Measurements from ENCODE around the gene CLTA.

Gene CLTA

DNA sequence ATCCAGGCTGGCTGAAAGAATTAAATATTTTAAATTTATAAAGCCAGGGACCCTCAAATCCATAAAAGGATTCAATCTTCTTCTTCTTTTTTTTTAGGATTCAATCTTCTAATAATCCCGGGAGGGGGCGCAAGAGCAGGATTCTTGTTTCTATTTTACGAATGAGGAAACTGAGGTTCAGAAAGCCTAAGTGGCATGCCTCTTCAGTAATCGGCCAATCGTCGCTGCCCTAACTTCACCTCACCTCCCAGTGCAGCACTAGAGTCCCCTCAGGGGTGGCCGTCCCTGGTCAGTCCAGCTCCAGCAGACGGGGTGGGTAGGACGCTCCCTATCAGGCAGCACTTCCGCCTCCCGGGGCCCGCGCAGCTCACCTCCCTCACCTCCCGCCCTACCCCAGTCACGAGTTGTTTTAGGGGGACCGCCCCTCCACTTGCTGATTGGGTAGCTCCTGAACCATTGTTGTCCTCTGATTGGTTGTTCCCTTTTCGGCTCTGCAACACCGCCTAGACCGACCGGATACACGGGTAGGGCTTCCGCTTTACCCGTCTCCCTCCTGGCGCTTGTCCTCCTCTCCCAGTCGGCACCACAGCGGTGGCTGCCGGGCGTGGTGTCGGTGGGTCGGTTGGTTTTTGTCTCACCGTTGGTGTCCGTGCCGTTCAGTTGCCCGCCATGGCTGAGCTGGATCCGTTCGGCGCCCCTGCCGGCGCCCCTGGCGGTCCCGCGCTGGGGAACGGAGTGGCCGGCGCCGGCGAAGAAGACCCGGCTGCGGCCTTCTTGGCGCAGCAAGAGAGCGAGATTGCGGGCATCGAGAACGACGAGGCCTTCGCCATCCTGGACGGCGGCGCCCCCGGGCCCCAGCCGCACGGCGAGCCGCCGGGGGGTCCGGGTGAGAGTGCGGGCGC lies at the start of gene CLTA:
CLTA (plus strand) TSS at position 534 of the 902 bp plus-strand sequence; CDS start at position 670, 136 bp downstream.
- DNase-seq (ENCODE audit: low read depth), result peak; percentile 93

GRCh38 chr9:36141288-36141687 lies 49.4 kb upstream of the CLTA start:
- no peak for DNase-seq (ENCODE audit: low read depth)

DNA sequence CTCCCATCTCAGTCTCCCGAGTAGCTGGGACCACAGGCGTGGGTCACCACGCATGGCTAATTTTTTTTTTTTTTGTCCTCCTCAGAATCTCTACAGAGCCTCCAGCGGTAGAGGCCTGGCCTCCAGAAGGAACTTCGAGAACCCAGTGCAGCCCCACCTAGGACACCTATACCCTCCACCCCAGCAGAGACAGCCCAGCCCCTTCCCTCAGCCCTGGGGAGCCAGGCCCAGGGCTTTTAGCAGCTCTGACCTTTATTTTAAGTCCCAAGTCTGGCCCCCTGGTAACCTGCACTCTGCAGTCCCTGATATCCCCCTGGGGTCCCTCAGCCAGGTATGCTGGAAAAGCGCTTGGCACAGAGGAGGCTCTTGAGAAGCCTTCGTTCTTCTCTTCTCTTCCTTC lies 49.0 kb upstream of the CLTA start:
- DNase-seq (ENCODE audit: low read depth), result no peak

DNA sequence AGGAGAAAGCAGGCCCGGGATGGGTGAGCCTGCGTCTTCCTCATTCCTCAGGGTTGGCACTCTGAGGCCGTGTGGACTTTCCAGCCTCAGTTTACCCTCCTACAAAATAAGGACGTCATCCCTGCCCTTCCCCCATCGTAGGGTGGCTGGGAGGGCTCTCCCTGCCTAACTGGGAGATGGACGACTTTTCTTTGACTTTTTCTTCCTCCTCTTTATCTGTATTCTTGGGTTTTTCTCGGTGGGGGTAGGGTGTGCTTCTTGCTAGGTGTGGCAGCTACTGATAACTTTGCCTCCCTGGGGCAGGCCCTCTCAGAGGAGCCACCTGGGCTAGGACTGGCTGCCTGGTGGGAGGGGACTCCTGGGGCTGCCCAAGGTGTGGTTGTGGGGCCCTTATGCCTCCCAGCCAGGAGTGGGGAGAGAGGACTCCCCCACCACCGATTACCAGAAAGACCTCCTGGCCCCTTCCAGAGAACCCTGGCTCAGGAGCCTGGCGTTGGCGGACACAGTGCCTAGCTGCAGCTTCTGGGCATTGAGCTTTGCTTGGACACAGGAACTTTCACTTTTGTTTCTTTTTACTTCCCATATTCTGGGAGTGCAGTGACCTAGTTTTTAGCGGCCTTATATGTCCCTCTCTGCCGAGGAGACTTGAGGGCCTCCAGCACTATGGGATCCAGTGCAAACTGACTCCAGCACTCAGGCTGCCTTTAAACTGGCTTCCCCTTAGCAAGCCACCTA lies 48.0 kb upstream of the CLTA start:
- no peak for DNase-seq (ENCODE audit: low read depth)

DNA sequence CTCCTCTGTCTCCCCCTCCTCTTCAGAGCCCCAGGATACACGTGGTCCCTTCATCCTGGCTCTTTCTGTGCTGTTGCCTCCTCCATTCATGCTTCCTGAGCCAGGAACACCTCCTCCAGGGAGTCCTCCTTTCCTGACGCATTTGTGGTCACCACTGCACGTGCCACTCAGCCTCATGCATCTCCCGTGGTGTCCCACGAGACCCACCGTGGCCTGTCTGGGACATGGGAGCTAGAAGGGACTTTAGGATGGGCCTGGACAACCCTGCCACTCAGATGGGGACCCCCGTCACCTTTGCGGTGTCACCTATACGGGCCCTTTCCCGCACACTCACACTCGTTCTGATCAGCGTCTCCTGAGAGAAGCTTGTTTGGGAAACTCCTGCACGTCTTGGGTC lies 47.5 kb upstream of the CLTA start:
- DNase-seq (ENCODE audit: low read depth), result no peak

DNA sequence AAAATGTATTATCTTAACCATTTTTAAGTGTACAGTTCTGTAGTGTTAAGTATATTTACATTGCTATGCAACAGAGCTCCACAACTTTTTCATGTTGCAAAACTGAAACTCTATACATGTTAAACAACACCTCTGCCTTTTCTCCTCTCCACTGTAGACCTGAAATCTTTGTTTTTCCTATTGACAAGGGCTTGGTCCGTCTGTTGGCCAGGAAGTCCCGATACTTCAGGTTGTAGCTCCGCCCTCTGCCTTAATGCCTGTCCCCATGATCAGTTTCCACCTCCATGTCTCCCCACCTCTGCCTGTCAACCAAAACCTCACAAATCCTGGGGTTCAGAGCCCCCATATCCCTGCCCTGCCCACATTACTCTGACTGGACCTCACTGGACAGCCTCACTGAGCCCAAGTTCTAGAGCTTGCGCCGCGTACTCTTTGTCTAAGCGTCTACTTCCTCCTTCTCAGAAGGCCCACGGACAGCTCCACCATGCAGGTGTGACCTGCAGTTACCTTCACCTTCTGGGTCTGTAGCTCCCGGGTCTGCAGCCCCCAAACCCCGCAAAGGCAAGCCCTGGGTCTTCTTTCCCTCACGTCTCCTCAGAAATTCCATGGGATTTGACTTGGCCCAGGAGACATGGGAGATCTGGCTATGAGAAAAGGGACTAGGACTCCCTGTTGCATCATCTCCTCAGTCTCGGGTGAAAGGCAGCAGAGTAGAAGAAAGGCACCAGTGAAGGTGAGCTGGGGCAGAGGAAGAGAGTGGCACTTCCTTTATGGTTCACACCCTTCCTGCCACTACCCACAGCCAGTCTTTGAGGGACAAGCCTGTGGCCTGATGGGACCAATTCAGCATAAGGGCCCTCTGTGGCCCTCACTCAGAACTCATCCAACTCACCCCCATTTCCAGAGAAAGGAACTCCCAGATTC lies 46.1 kb upstream of the CLTA start:
- DNase-seq (ENCODE audit: low read depth), result no peak

DNA sequence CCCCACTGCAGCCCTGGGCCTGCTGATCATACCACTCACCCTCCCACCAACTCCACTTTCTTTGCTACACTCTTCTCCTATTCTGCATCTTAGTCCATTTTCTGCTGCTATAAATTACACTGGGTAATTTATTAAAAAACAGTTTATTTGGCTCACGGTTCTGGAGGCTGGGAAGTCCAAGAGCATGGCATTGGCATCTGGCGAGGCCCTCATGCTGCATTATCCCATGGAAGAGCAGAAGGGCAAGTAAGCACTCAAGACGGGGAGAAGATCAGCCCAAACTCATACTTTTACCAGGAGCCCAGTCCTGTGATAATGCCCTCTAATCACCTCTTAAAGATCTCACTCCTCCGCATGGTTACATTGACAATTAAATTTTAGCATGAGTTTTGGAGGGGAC lies 44.8 kb upstream of the CLTA start:
- DNase-seq (ENCODE audit: low read depth), result no peak

DNA sequence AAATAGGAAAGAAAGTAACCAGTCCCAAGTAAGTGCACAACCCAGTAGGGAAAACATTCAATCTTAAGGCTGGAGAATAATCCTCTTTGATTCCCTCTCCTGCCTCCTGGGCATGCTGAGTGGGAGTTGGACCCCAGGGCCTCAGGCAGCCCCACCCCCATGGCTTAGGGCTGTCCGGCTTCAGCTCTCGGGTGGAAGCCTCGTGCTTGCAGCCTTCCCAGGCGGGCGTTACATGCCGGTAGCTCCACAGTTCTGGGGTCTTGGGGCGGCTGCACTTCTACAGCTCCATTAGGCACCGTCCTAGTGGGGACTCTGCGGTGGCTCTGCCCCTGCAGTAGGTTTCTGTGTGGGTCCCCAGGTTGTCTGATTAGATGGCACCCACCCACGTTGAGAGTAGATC lies 44.1 kb upstream of the CLTA start:
- DNase-seq (ENCODE audit: low read depth), result no peak

DNA sequence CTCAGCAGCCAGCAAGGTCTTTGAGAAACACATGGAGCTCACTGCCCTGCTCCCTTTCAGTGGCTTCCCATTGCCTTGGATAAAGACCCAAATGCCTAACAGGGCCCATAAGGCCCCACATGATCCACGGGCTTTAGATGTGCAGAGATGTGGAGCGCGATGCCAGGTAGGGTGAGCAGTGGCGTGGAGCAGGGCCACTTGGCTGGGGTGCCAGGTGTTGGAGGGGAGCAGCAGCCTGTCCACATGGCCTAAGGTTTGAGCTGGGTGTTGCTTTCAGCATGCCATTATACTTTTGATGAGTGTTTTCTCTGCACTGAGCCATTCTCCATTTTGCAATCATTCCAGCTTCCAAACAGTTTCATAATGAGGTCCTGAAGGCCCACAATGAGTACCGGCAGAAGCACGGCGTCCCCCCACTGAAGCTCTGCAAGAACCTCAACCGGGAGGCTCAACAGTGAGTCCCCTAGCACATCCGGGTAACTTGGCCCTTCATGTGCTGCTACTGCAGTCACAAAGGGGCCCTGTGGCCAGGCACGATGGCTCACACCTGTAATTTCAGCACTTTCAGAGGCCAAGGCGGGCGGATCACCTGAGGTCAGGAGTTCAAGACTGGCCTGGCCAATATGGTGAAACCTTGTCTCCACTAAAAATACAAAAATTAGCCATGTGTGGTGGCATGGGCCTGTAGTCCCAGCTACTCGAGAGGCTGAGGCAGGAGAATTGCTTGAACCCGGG lies 43.1 kb upstream of the CLTA start:
- no peak for DNase-seq (ENCODE audit: low read depth)

- peak; percentile 69 for DNase-seq (ENCODE audit: low read depth)
Observed at GRCh38 chr9:36148311-36149051, 42.2 kb upstream of the CLTA start.

DNA sequence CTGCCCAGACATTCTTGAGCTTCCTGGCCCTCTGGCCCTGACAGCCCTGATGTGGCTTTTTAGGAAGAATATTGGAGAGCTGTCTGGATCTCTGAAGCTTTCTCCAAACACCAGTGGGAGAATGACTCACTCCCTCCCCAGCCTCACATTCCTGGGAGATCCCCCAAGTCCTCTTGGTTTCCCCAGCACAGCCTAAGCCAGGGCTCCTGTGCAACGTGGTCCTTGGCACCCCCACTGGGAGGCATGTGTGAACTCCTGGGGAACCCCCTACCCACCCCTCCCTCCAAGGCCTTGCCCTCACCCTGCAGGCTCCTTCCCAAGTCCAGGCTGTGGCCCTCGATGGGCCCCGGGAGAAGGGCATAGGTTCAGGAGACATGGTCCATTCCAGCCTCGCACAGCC lies 41.5 kb upstream of the CLTA start:
- DNase-seq (ENCODE audit: low read depth), result no peak

GRCh38 chr9:36150574-36151315 lies 40.0 kb upstream of the CLTA start:
- no peak for DNase-seq (ENCODE audit: low read depth)

DNA sequence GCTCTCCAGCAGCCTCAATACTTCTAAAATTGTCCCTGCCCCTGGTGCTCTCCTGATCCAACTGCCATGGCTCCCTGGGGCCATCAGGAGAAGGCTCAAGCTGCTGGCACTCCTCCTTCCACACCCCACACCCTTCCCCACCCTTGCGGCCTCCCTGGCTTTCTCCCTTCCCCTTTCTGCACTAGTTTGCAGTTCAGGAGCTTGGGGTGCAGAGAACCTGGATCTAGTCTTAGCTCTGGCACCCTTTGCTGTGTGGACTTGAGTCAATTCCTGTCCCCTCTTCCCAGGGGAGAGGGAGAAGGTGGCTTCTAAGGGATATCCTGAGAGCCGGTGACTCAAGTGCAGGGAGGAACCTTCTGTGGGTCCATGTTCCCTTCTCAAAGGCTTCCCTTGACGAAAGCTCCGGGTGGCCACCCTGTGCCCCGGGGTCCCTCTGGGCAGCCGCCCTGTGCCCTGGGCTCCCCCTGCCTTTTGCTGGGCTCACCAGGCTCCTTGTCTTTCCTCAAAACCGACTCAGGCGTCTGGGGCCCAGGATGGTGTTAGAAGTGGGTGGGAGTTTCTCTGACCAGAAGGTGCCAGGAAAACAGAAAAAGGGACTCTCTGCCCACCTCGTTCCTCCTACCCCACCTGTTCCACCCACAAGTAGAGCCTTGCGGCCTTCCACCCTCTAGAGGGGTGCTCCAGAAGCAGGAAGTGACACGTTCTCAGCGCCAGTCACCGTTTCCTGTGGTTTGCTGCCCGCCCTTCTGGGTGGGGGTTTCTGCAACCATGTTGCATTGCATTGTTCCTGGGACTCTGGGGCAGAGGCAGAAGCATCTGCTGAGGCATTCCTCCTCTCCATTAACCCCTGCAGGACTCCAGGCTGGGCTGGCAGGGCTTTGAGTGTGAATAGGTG lies 39.2 kb upstream of the CLTA start:
- DNase-seq (ENCODE audit: low read depth), result peak; percentile 88

- no peak for DNase-seq (ENCODE audit: low read depth)
Observed at GRCh38 chr9:36152741-36153438, 37.8 kb upstream of the CLTA start.

DNA sequence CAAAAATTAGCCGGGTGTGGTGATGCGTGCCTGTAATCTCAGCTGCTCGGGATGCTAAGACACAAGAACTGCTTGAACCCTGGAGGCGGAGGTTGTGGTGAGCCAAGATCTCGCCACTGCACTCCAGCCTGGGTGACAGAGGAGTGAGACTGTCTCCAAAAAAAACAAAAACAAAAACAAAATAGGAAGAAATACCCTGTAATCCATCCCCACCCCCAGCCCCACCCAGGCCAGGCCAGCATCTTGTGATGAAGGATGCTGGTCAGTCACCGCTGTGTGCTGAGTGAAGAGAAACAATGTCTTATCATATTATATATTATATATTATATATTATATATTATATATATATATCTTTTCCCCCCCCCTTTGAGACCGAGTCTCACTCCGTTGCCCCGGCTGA lies 37.0 kb upstream of the CLTA start:
- no peak for DNase-seq (ENCODE audit: low read depth)

DNA sequence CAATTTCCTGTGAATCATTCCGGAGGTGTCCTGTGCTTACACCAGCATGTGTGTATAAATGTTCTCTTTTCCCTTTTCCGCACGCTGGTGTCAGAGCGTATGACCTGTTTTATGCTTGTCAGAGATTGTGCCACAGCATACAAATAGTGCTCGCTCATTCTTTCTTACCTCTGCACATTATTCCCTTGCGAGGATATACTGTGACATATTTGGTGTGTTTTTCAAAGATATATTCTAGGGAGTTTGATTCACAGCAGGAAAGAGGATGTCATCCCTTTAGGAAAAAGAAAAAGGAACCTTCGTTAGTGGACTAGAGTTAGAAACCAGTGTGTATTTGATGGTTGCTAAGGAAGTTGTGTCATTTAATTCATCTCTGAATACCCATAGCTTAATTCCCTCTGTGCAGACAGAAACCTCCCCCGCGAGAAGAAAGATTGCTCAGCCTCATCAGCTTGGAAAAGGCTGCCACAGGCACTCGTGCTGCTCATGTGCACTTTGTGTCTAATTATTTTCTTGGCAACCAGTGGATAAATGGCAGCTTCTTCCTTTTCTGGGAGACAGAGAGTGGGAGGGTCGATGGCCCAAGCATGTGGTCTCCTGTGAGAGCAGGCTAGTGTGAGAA lies 36.3 kb upstream of the CLTA start:
- no peak for DNase-seq (ENCODE audit: low read depth)

GRCh38 chr9:36156116-36156515 lies 34.6 kb upstream of the CLTA start:
- DNase-seq (ENCODE audit: low read depth), result no peak

DNA sequence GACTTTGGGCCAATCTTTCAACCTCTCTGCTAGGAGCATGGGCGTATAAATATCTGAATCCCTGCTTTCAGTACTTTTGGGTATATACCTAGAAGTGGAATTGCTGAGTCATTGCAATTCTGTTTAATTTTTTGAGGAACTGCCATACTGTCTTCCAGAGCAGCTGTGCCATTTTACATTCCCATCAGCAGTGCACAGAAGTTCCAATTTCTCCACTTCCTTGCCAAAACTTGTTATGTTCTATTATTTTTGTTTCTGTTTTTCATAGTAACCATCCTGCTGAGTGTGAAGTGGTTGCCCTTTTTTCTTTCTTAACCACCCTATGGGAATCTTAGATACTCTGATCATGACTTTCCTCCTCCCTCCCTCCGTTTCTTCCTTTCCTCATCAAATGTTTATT lies 32.6 kb upstream of the CLTA start:
- DNase-seq (ENCODE audit: low read depth), result no peak

All from T-helper 22 cell (primary cell).